GM12801 (cell line): ENCODE data around the gene KCNH1.

Experiments
- TF ChIP-seq, protein P1 (sequence below): IDR thresholded peaks from one replicate; pipeline ENCODE4 v1.5.1; 2011; ENCODE audit warnings: control low read depth; ENCODE audit not compliant: insufficient read length; ENCODE audit errors: extremely low read depth

Gene KCNH1

GRCh38 chr1:210627755-210628154, 506.2 kb downstream of the KCNH1 start:
- TF ChIP-seq, protein P1, sequence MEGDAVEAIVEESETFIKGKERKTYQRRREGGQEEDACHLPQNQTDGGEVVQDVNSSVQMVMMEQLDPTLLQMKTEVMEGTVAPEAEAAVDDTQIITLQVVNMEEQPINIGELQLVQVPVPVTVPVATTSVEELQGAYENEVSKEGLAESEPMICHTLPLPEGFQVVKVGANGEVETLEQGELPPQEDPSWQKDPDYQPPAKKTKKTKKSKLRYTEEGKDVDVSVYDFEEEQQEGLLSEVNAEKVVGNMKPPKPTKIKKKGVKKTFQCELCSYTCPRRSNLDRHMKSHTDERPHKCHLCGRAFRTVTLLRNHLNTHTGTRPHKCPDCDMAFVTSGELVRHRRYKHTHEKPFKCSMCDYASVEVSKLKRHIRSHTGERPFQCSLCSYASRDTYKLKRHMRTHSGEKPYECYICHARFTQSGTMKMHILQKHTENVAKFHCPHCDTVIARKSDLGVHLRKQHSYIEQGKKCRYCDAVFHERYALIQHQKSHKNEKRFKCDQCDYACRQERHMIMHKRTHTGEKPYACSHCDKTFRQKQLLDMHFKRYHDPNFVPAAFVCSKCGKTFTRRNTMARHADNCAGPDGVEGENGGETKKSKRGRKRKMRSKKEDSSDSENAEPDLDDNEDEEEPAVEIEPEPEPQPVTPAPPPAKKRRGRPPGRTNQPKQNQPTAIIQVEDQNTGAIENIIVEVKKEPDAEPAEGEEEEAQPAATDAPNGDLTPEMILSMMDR, result no peak
